ENCODE measurements around the gene MCF2L.

DNA sequence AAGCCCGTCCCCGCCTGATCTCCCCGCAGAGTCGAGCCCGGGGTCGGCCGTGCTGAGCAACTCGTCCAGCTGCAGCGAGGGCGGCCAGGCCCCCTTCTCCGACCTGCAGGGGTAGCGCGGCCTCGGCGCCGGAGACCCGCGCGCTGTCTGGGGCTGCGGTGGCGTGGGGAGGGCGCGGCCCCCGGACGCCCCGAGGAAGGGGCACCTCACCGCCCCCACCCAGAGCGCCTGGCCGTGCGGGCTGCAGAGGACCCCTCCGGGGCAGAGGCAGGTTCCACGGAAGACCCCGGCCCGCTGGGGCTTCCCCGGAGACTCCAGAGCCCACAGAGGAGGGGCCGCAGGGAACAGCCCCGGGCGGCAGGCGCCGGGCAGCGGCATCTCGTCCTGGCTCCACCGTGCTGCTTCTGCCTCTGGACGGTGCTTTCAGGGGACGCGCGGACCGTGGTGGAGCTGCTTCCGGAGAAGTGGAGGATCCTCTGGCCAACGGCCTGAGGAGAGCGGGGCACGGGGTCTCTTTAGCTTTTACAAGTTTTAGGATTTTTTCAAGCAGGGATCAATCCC lies 127.8 kb downstream of the MCF2L start:
- TF ChIP-seq CTCF (IDR thresholded peaks at IDR 0.05; ENCODE audit: low read depth, low read length) = no peak
- TF ChIP-seq EZH2phosphoT487 (IDR thresholded peaks at IDR 0.05; ENCODE audit: low read depth) = no peak

Data from OCI-LY3 (cell line).